Measurements from ENCODE around the gene LRP1B.

LRP1B gene

DNA sequence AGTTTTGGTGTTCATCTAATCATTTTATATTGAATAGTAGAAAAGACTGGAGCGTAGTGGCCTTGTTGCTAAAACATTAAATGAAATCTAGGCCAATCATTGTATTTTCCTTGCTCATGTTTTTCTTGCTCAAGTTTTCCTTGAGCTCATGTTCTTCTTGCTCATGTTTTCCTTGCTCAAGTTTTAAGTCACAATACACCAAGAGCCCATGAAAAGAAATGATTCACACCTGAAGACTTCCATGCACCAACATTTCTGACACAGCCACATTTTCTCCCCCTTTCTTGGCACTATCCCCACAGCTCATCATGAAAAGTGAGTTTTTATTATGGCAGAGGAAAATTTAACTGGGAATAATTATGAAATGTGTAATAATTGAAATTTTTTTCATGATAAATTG is 92.0 kb downstream of the LRP1B start:
- Histone ChIP-seq H3K9me2 (replicated peaks; ENCODE audit: insufficient read depth, low read length) (no peaks in the 10 kb centered on the region), H3K4me2 (ENCODE audit: low read depth, low read length) (no peak overlapping the region), H3K4me3 (ENCODE audit: low read length) (no peak overlapping the region), H3K9me3 (replicated peaks; ENCODE audit: insufficient read depth, low read length) (no peaks in the 10 kb centered on the region), H3K36me3 (replicated peaks; ENCODE audit: insufficient read depth, low read length) (no peaks in the 10 kb centered on the region), H3K4me1 (ENCODE audit: low read length) (no peaks in the 10 kb centered on the region), H2AFZ (ENCODE audit: low read length) (no peak overlapping the region), H3K79me2 (ENCODE audit: low read length) (no peaks in the 10 kb centered on the region), H3K27ac (ENCODE audit: low read length) (no peak overlapping the region), H3K9ac (ENCODE audit: low read length) (no peak overlapping the region), H3F3A (ENCODE audit: insufficient read depth, low read length) (no peaks in the 10 kb centered on the region), H4K20me1 (ENCODE audit: insufficient read depth, low read length) (no peaks in the 10 kb centered on the region), H3K27me3 (replicated peaks; ENCODE audit: insufficient read depth, low read length) (no peaks in the 10 kb centered on the region)
- TF ChIP-seq EZH2 (optimal IDR thresholded peaks at IDR 0.05; ENCODE audit: low read depth, low read length) (no peak), EZH2phosphoT487 (IDR thresholded peaks at IDR 0.05; ENCODE audit: low read length) (no peak)
- TF ChIP-seq, protein P1, sequence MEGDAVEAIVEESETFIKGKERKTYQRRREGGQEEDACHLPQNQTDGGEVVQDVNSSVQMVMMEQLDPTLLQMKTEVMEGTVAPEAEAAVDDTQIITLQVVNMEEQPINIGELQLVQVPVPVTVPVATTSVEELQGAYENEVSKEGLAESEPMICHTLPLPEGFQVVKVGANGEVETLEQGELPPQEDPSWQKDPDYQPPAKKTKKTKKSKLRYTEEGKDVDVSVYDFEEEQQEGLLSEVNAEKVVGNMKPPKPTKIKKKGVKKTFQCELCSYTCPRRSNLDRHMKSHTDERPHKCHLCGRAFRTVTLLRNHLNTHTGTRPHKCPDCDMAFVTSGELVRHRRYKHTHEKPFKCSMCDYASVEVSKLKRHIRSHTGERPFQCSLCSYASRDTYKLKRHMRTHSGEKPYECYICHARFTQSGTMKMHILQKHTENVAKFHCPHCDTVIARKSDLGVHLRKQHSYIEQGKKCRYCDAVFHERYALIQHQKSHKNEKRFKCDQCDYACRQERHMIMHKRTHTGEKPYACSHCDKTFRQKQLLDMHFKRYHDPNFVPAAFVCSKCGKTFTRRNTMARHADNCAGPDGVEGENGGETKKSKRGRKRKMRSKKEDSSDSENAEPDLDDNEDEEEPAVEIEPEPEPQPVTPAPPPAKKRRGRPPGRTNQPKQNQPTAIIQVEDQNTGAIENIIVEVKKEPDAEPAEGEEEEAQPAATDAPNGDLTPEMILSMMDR (IDR thresholded peaks at IDR 0.05; ENCODE audit: low read length): no peak
- no peak for DNase-seq

DNA sequence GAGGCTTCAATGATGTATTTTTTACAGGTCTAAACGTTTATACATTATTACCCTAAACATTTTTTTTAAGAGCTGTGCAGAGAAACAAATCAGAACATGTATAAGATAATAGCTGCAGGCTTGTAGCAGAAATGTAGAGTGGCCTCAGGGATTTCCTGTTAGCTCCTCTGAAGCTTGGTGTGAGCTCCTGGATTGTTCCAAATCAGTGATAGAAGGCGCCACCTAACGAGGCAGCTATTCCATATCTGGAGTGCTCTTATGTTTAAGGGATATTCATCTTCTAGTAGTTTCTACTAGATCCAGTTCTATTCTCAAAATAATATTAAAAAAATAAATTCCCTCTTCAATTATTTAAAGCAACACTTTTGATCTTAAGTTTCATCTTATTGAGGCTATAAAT is 93.1 kb downstream of the LRP1B start:
- DNase-seq: no peak
- Histone ChIP-seq H3K79me2 (ENCODE audit: low read length) (no peaks in the 10 kb centered on the region), H3K4me3 (ENCODE audit: low read length) (no peak overlapping the region), H3K9me3 (replicated peaks; ENCODE audit: insufficient read depth, low read length) (no peaks in the 10 kb centered on the region), H3K27ac (ENCODE audit: low read length) (no peak overlapping the region), H3K4me2 (ENCODE audit: low read depth, low read length) (no peak overlapping the region), H3K4me1 (ENCODE audit: low read length) (no peaks in the 10 kb centered on the region), H3F3A (ENCODE audit: insufficient read depth, low read length) (no peaks in the 10 kb centered on the region), H3K9ac (ENCODE audit: low read length) (no peak overlapping the region), H4K20me1 (ENCODE audit: insufficient read depth, low read length) (no peaks in the 10 kb centered on the region), H3K9me2 (replicated peaks; ENCODE audit: insufficient read depth, low read length) (no peaks in the 10 kb centered on the region), H3K27me3 (replicated peaks; ENCODE audit: insufficient read depth, low read length) (no peaks in the 10 kb centered on the region), H3K36me3 (replicated peaks; ENCODE audit: insufficient read depth, low read length) (no peaks in the 10 kb centered on the region), H2AFZ (ENCODE audit: low read length) (no peak overlapping the region)
- no peak for TF ChIP-seq EZH2 (optimal IDR thresholded peaks at IDR 0.05; ENCODE audit: low read depth, low read length)
- TF ChIP-seq EZH2phosphoT487 (IDR thresholded peaks at IDR 0.05; ENCODE audit: low read length): no peak
- TF ChIP-seq, protein P1 (IDR thresholded peaks at IDR 0.05; ENCODE audit: low read length): no peak

DNA sequence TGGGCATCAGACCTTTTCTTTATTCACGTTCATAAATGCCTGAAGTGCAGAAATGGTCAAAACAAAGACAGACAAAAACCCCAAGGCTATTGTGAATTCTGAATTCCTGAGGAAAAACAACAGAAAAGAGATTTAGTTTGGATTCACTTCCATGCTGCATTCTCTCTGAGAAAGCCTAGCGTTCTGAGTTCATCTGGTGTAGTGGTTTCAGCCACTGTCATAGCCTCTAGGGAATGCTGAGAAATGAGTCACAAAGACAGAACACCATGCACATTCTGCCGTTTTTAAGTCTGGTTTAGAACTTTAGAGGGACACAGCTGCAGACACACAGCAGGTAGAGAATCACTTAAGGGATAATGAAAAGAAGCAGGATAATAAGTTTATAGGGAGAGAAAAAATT is 93.8 kb downstream of the LRP1B start:
- Histone ChIP-seq H3K36me3 (replicated peaks; ENCODE audit: insufficient read depth, low read length) (no peaks in the 10 kb centered on the region), H3K9me2 (replicated peaks; ENCODE audit: insufficient read depth, low read length) (no peaks in the 10 kb centered on the region), H3K79me2 (ENCODE audit: low read length) (no peaks in the 10 kb centered on the region), H3K4me1 (ENCODE audit: low read length) (no peaks in the 10 kb centered on the region), H3K9me3 (replicated peaks; ENCODE audit: insufficient read depth, low read length) (no peaks in the 10 kb centered on the region), H3K27ac (ENCODE audit: low read length) (no peak overlapping the region), H3K27me3 (replicated peaks; ENCODE audit: insufficient read depth, low read length) (no peaks in the 10 kb centered on the region), H3K9ac (ENCODE audit: low read length) (no peak overlapping the region), H3K4me3 (ENCODE audit: low read length) (no peak overlapping the region), H3K4me2 (ENCODE audit: low read depth, low read length) (no peak overlapping the region), H2AFZ (ENCODE audit: low read length) (no peak overlapping the region), H4K20me1 (ENCODE audit: insufficient read depth, low read length) (no peaks in the 10 kb centered on the region), H3F3A (ENCODE audit: insufficient read depth, low read length) (no peaks in the 10 kb centered on the region)
- TF ChIP-seq EZH2 (optimal IDR thresholded peaks at IDR 0.05; ENCODE audit: low read depth, low read length) (no peak), EZH2phosphoT487 (IDR thresholded peaks at IDR 0.05; ENCODE audit: low read length) (no peak)
- TF ChIP-seq, protein P1 (IDR thresholded peaks at IDR 0.05; ENCODE audit: low read length): no peak
- DNase-seq: no peak
